Activated T-cell treated with anti-CD3 and anti-CD28 coated beads, Interleukin-2, amount 50 U/mL, for 1 hour (primary cell): ENCODE measurements around the gene TMEM150B.

Experiments used
- DNase-seq: peaks from one replicate; pipeline ENCODE4 v3.0.0-alpha.2; 2020

TMEM150B gene

DNA sequence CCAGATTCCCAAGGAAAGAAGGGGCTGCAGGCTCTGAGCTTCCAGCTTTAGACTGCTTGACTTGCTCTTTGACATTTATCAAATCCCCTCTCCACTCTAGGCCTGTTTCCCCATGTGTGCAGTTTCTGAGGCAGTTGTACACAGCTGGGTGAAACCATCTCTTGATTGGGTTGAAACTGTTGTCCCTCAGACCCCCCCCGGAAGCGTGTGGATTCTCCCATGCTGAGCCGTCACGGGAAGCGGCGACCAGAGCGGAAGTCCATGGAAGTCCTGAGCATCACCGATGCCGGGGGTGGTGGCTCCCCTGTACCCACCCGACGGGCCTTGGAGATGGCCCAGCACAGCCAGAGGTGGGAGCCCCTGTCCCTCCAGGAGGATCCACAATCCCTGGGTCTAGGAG lies 21.7 kb downstream of the TMEM150B start:
- no peak for DNase-seq

DNA sequence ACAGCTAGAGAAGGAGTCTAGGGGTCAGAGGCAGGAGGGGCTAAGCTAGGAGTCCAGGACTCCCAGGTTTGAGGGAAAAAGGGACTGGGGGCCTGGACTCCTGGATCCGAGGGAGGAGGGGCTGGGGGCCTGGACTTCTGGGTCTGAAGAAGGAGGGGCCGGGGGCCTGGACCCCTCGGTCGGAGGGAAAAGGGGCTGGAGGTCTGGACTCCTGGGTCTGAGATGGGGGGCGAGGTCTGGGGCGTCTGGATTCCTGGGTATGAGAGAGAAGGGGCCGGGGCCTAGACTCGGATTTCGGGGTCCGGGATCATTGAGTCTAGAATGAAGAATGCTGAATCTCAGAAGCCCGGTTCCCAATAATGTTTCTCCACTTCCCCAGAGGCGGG lies 22.8 kb downstream of the TMEM150B start:
- DNase-seq, result no peak

DNA sequence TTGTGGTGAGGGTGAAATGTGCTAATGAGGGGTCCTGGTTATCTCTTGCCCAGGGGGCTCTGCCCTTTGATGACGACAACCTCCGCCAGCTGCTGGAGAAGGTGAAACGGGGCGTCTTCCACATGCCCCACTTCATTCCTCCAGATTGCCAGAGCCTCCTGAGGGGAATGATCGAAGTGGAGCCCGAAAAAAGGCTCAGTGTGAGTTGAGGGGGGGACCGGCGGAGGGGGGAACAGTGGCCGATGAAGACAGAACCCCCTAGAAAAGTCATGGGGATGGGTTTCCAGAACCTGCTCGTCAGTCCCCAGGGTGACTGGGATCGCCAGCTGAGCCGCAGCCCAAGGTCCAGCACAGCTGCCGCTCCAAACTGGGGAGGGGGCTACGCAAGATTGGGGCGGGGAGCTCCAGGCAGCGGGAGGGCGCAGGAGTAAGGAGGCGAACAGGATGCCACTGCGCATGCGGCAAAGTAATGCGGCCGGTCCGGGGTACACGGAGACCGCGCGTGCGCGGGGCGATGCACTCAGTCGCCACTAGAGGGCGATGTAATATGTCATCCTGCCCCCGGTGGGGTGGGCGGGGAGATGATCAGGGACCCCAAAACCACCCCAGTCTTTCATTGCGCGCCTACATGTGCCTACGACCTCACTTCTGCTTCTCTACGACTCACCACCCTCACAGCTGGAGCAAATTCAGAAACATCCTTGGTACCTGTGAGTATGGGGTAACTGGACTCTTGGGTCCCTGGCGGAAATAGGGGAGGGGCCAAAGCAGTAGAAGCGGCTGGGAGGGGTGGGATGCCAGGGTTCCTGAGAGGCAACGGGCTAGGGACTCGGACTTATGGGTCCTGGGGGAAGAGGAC lies 23.5 kb downstream of the TMEM150B start:
- DNase-seq, result peak; percentile 98

GRCh38 chr19:55300886-55301458 lies 24.2 kb downstream of the TMEM150B start:
- DNase-seq, result no peak

GRCh38 chr19:55299991-55300390 lies 25.1 kb downstream of the TMEM150B start:
- no peak for DNase-seq

- no peak for DNase-seq
Measured at GRCh38 chr19:55297267-55297666, 27.9 kb downstream of the TMEM150B start.

DNA sequence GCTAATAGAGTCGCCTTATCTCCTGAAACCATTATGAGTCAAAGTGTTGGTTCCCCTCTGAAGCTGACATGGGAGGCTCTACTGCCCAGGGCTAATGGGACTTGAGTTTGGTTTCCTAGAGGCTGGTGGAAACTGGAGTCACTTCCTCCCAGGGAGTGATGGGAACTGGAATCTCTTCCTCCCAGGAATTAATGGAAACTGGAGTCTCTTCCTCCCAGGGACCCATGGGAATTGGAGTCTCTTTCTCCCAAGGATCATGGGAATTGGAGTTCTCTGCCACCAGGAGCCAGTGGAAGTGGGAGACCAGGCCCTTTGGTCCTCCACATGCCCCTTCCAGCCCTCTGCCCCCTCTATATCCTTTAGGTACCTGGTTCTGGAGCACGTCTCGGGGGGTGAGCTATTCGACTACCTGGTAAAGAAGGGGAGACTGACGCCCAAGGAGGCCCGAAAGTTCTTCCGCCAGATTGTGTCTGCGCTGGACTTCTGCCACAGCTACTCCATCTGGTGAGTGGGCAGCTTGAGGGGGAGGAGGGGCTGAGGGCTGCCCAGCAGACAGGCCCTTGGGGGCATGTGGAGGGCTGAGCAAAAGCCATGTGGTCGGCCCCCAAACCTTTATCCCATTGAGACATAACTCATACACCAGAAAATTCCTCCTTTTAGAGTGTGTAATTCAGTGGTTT lies 35.9 kb downstream of the TMEM150B start:
- DNase-seq, result no peak

GRCh38 chr19:55287361-55288079 lies 37.6 kb downstream of the TMEM150B start:
- DNase-seq, result no peak

DNA sequence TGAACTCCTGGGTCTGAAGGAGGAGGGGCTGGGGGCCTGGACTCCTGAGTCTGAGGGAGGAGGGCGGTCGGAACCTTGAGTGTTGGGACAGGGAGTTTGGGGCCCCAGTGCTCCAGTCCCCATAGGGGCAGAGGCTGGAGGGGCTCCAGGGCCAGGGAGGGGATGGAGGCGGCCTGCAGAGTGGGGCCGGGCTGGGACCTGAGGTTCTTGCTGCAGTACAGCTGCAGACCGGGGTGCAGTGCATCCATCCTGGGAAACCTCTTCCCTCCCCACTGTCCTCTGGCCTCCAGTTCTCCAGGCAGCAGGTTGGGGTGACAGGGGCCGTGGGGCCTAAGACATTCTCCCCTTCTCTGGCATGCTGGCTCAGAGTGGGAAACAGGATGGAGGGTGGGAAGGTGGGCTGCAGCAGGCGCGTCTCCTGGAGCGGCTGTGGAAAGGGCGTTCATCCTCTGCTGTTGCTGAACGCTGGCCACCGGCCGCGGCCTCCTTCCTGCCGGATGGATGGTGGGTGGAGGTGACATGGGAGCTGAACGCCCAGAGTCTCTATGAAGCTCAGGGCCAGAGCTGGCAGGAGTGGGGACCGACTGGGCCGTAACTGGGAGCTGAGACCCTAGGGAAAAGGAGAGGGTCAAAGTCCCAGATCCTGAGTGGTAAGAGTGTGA lies 39.8 kb downstream of the TMEM150B start:
- no peak for DNase-seq

DNA sequence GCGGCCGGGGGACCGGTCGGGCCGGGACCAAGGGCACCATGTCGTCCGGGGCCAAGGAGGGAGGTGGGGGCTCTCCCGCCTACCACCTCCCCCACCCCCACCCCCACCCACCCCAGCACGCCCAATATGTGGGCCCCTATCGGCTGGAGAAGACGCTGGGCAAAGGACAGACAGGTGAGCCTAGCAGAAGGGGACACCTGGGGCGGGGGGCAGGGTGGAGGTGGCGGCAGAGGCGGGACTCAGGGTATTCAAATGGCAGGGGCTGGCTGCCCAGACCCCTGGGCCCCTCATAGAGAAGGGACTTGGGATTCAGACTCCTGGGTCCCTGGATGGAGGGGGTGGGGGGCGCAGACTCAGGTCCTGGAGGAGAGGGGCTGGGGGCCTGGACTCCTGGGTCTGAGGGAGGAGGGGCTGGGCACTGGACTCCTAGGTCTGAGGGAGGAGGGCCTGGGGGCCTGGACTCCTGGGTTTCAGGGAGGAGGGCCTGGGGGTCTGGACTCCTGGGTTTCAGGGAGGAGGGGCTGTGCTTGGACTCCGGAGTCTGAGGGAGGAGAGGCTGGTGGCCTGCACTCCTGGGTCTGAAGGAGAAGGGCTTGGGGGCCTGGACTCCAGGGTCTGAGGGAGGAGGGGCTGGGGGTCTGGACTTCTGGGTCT lies 40.6 kb downstream of the TMEM150B start:
- DNase-seq, result no peak

GRCh38 chr19:55283548-55284377 lies 41.4 kb downstream of the TMEM150B start, which contains the start of gene BRSK1:
Gene BRSK1, plus strand, starts transcription at chr19:55283997. Its CDS starts 446 bp downstream, at chr19:55284443.
- peak; percentile 45 for DNase-seq

DNA sequence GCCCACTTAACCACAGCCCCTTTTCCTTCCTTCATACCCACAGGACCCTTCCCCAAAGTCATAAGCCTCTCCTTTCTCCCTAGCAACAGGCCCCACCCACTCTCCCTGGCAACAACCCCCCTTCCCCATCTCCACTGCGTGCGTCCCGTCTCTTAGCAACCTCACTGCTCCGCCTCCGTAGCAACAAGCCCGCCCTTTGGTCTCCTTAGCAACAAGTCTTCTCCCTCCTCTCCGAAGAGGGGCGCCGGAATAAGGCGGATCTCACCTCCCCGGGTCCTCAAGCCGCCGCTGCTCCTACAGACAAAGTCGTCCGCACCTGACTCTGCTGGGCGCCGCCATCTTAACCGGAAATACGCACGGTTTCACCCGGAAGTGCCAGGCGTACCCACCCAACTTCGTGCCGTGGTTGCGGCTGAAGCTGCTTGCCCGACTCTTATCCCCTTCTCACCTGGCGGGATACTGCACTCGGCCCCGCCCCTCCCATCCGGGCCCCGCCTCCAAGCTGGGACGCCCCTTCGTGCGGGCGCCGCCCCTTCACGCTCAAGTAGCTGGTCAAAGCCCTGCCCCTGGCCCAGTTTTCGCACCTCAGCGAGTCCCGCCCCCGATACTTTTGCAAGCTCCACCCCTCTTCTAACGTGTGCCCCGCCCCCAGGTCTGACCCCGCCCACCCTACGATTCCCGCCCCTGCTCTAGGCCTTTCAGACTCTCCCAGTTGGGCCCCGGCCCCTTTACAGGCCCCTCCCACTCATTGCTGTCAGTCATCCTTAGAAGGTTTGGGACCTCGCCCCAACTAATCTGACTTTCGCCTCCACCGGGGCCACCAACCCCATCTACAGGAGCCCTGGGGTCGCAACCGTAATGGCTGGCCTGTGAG lies 45.1 kb downstream of the TMEM150B start, which contains the start of gene HSPBP1:
Gene HSPBP1, minus strand, starts transcription at position 341 of the 874 bp plus-strand sequence. CDS start 502 bp downstream, outside the sequence.
- peak; percentile 97 for DNase-seq

DNA sequence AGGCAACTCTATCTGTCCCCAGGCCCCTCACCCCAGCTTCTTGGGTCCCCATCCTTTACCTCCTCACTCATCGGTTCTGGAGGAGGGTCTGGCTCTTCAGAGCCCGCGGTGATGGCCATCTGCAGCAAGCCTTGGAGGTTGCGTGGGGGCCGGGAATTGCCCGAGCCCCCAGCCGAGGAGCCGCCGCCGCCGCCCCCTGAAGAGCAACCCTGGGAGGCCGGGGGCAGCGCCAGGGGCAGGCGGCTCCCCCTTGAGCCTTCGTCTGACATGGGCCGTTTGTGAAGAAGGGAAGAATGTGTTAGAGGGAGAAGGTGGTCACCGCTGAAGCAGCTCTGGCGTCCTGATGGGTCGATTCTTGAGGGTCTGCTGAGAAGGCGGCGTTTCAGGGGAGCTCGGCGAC lies 45.8 kb downstream of the TMEM150B start:
- no peak for DNase-seq

DNA sequence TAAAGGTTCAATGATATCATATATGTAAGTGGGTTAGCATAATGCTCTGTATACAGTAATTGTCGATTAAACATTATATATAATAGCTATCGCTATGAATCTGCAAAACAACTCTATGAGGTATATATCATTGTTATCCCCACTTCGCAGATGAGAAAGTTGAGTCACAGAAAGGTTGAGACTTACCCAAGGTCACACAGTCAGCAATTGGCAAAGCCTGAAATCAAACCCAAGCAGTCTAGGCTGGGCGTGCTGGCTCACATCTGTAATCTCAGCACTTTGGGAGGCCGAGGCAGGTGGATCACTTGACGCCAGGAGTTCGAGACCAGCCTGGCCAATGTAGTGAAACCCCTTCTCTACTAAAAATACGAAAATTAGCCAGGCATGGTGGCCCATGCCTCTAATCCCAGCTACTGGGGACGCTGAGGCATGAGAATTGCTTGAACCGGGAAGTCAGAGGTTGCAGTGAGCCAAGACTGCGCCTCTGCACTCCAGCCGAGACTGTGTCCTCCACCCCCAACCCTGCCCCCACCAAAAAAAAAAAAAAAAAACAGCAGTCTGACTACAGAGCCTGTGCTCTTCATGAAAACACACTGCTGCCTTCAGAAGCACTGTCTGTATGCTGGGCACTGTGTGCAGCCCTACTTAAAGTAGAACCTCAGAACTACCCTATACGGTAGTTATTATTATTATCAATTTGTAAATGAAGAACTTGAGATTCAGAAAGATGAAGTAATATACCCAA lies 46.6 kb downstream of the TMEM150B start:
- no peak for DNase-seq

DNA sequence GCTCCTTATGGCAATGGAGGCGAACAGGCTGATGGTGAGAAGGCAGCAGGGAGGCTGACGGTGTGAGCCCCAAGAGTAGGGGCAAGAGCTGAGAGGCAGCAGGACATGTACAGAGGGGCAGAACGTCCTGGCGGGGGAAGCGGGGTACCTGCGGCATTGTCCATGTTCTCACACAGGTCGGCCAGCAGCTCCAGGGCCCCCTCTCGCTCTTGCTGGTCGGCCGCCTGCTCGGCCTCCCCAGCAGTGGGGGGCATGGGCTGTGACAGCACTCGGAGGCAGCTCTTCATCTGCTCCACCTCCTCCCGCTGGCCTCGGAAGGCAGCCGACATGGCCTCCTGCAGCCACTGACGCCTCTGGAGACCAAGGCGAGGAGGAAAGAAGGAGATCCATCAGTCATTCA lies 47.6 kb downstream of the TMEM150B start:
- no peak for DNase-seq

DNA sequence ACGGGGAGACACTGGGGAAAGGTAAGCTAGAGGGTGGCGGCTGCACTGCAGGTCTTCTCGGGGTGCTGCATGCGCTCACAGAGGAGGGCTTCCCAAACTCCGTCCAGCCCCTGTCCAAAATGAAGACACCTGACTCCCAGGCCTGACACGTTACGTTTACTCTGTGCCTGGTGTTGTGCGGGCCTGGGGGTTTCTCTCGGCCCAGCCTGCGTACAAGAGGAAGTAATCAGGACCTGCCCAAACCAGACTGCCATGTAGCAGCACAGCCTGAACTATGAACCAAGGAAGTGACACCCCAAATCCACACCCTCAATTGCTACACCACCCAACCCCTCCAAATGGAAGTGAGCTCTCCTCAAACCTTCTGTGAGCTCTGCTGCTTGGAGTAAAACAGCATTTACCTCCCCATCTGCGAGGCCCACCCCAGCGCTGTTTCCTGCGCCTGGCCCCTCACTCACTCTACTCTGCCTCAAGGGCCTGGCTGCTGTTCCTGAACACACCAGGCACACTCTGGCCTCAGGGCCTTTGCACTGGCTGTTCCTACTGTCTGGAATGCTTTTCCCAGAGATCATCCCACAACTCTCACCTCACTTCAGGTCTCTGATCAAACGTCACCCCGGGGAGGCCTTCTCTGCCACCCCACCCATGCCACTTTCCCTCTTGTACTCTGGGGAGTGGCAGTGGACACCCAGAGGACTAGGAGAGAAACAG lies 48.3 kb downstream of the TMEM150B start:
- no peak for DNase-seq

DNA sequence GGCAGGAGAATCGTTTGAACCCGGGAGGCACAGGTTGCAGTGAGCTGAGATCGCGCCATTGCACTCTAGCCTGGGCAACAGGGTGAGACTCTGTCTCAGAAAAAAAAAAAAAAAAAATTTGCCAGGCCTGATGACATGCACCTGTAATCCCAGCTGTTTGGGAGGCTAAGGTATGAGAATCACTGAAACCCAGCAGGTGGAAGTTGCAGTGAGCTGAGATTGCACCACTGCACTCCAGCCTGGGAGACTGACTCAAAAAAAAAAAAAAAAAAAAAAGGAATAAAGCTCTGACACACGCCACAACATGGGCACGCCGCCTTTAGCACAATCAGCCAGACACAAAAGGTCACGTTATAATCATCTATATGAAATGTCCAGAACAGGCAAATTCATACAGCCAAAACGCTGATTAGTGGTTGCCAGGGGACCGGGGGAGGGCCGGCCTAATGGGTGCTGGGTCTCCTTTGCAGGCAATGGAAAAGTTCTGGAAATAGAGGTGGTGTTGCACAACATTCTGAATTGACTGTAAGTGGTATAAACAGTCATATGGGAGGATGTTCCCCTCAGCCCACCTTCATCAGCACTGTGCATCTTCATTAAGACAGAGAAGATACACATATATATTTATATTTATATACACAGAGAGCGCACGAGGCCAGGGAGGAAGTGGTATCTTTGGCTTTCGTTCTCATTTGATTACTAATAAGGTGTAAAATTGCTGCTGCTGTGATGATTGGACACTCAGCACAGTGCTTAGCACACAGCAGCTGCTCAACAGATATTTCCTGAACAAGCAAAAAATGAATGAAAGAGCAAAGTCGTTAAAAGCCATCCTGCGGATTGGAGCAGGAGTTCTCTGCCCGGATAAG lies 49.1 kb downstream of the TMEM150B start:
- DNase-seq, result no peak
